ENCODE results near the gene PCGF3.
"Not testable (repeated sequence)": the region's sequence is repeated elsewhere in the genome, so short reads cannot be mapped to it uniquely, and the experiment has no call there.

PCGF3 gene

GRCh38 chr4:683982-684622, 21.5 kb upstream of the PCGF3 start:
- no peak for DNase-seq

GRCh38 chr4:684623-685327, 20.9 kb upstream of the PCGF3 start:
- DNase-seq, result no peak

- no peak for DNase-seq
Measured at GRCh38 chr4:685679-686412, 19.8 kb upstream of the PCGF3 start.

GRCh38 chr4:686413-687040, 19.1 kb upstream of the PCGF3 start:
- no peak for DNase-seq

- DNase-seq, result no peak
Measured at GRCh38 chr4:687048-687970, 18.3 kb upstream of the PCGF3 start.

GRCh38 chr4:687971-688853, 17.4 kb upstream of the PCGF3 start:
- no peak for DNase-seq

- DNase-seq, result no peak
Measured at GRCh38 chr4:688854-689681, 16.6 kb upstream of the PCGF3 start, which contains the start of gene SLC49A3. SLC49A3 (minus strand) TSS chr4:689151; CDS start chr4:689127, 24 bp downstream.

- DNase-seq, result no peak
Measured at GRCh38 chr4:689723-690122, 15.9 kb upstream of the PCGF3 start.

- no peak for DNase-seq
Measured at GRCh38 chr4:692771-693554, 12.7 kb upstream of the PCGF3 start.

- DNase-seq, result not testable (repeated sequence)
Measured at GRCh38 chr4:694341-694940, 11.2 kb upstream of the PCGF3 start.

GRCh38 chr4:699816-700580, 5.6 kb upstream of the PCGF3 start:
- no peak for DNase-seq

- no peak for DNase-seq
Measured at GRCh38 chr4:700587-701264, 4.9 kb upstream of the PCGF3 start.

GRCh38 chr4:702618-703048, 3.0 kb upstream of the PCGF3 start:
- DNase-seq, result no peak

GRCh38 chr4:703336-704197, 2.1 kb upstream of the PCGF3 start:
- DNase-seq, result no peak

GRCh38 chr4:704198-704891, 1.3 kb upstream of the PCGF3 start:
- DNase-seq, result no peak

GRCh38 chr4:704971-705277, 708 bp upstream of the PCGF3 start:
- DNase-seq, result no peak

Measured in NCI-H1048 (cell line).